ENCODE data around the gene GRIK4. TPM values are rescaled to one million over a fixed set of nuclear protein-coding genes. Genes with fewer than 3 reads are reported as not detected.

The GRIK4 gene
- total and polyA plus RNA-seq, 9 of the 15 experiments (the other 6 are each of a cell fraction or from before 2014, with no cell fraction given) = not detected

GRCh38 chr11:120577624-120578363, 66.2 kb downstream of the GRIK4 start (continued):
- TF ChIP-seq, protein P1, sequence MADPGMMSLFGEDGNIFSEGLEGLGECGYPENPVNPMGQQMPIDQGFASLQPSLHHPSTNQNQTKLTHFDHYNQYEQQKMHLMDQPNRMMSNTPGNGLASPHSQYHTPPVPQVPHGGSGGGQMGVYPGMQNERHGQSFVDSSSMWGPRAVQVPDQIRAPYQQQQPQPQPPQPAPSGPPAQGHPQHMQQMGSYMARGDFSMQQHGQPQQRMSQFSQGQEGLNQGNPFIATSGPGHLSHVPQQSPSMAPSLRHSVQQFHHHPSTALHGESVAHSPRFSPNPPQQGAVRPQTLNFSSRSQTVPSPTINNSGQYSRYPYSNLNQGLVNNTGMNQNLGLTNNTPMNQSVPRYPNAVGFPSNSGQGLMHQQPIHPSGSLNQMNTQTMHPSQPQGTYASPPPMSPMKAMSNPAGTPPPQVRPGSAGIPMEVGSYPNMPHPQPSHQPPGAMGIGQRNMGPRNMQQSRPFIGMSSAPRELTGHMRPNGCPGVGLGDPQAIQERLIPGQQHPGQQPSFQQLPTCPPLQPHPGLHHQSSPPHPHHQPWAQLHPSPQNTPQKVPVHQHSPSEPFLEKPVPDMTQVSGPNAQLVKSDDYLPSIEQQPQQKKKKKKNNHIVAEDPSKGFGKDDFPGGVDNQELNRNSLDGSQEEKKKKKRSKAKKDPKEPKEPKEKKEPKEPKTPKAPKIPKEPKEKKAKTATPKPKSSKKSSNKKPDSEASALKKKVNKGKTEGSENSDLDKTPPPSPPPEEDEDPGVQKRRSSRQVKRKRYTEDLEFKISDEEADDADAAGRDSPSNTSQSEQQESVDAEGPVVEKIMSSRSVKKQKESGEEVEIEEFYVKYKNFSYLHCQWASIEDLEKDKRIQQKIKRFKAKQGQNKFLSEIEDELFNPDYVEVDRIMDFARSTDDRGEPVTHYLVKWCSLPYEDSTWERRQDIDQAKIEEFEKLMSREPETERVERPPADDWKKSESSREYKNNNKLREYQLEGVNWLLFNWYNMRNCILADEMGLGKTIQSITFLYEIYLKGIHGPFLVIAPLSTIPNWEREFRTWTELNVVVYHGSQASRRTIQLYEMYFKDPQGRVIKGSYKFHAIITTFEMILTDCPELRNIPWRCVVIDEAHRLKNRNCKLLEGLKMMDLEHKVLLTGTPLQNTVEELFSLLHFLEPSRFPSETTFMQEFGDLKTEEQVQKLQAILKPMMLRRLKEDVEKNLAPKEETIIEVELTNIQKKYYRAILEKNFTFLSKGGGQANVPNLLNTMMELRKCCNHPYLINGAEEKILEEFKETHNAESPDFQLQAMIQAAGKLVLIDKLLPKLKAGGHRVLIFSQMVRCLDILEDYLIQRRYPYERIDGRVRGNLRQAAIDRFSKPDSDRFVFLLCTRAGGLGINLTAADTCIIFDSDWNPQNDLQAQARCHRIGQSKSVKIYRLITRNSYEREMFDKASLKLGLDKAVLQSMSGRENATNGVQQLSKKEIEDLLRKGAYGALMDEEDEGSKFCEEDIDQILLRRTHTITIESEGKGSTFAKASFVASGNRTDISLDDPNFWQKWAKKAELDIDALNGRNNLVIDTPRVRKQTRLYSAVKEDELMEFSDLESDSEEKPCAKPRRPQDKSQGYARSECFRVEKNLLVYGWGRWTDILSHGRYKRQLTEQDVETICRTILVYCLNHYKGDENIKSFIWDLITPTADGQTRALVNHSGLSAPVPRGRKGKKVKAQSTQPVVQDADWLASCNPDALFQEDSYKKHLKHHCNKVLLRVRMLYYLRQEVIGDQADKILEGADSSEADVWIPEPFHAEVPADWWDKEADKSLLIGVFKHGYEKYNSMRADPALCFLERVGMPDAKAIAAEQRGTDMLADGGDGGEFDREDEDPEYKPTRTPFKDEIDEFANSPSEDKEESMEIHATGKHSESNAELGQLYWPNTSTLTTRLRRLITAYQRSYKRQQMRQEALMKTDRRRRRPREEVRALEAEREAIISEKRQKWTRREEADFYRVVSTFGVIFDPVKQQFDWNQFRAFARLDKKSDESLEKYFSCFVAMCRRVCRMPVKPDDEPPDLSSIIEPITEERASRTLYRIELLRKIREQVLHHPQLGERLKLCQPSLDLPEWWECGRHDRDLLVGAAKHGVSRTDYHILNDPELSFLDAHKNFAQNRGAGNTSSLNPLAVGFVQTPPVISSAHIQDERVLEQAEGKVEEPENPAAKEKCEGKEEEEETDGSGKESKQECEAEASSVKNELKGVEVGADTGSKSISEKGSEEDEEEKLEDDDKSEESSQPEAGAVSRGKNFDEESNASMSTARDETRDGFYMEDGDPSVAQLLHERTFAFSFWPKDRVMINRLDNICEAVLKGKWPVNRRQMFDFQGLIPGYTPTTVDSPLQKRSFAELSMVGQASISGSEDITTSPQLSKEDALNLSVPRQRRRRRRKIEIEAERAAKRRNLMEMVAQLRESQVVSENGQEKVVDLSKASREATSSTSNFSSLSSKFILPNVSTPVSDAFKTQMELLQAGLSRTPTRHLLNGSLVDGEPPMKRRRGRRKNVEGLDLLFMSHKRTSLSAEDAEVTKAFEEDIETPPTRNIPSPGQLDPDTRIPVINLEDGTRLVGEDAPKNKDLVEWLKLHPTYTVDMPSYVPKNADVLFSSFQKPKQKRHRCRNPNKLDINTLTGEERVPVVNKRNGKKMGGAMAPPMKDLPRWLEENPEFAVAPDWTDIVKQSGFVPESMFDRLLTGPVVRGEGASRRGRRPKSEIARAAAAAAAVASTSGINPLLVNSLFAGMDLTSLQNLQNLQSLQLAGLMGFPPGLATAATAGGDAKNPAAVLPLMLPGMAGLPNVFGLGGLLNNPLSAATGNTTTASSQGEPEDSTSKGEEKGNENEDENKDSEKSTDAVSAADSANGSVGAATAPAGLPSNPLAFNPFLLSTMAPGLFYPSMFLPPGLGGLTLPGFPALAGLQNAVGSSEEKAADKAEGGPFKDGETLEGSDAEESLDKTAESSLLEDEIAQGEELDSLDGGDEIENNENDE (IDR thresholded peaks at IDR 0.05; ENCODE audit: low read depth, low read length) = no peak
- TF ChIP-seq CXXC5 (CRISPR knock-in tag; IDR thresholded peaks at IDR 0.05) = no peak
- TF ChIP-seq BRF2 (IDR thresholded peaks at IDR 0.05; ENCODE audit: borderline replicate concordance, insufficient read depth, insufficient read length) = no peak
- no peak for TF ChIP-seq TAF1 (IDR thresholded peaks at IDR 0.05; ENCODE audit: control insufficient read depth, extremely low read depth, insufficient read depth, low read length, severe bottlenecking)
- TF ChIP-seq ATF3 (IDR thresholded peaks at IDR 0.05) = no peak
- no peak for TF ChIP-seq ATF3 (CRISPR knock-in tag; conservative IDR thresholded peaks at IDR 0.05)
- no peak for TF ChIP-seq YBX1 (IDR thresholded peaks at IDR 0.05)
- no peak for TF ChIP-seq HLTF (IDR thresholded peaks at IDR 0.05)
- TF ChIP-seq, protein P2, sequence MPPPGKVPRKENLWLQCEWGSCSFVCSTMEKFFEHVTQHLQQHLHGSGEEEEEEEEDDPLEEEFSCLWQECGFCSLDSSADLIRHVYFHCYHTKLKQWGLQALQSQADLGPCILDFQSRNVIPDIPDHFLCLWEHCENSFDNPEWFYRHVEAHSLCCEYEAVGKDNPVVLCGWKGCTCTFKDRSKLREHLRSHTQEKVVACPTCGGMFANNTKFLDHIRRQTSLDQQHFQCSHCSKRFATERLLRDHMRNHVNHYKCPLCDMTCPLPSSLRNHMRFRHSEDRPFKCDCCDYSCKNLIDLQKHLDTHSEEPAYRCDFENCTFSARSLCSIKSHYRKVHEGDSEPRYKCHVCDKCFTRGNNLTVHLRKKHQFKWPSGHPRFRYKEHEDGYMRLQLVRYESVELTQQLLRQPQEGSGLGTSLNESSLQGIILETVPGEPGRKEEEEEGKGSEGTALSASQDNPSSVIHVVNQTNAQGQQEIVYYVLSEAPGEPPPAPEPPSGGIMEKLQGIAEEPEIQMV (tag; conservative IDR thresholded peaks at IDR 0.05; ENCODE audit: low read depth) = no peak
- no peak for TF ChIP-seq ZNF449 (CRISPR knock-in tag; IDR thresholded peaks at IDR 0.05)

All from K562 (cell line).